GM23338 (cell line): ENCODE results near the gene ORAI1. TPM values are rescaled to one million over a fixed set of nuclear protein-coding genes. Genes with fewer than 3 reads are reported as not detected.
A peak's percentile ranks its signal among the peaks of the same experiment; 100 is the strongest.

Experiments
- ATAC-seq: fragments of 200-7000 bp; cut with Tn5 transposase; 3 replicates; pipeline ENCODE4 v1.9.1; 2020
- DNase-seq: peaks from one replicate; pipeline ENCODE4 v3.0.0-alpha.2; 2015; ENCODE audit warnings: low spot score
- H2AFZ ChIP-seq: fragments of 200-600 bp; sonication (generic); 2 replicates; pipeline ENCODE4 v1.8.0; 2016; ENCODE audit warnings: antibody characterized with exemption, mild to moderate bottlenecking, moderate library complexity
- H3F3A ChIP-seq: fragments of 200-600 bp; sonication (generic); replicated peaks from 2 replicates; pipeline ENCODE4 v1.8.0; 2017; ENCODE audit warnings: antibody characterized with exemption, mixed run types, low read depth
- H3K27ac ChIP-seq: fragments of 200-600 bp; sonication (generic); 2 replicates; pipeline ENCODE4 v1.6.1; 2016; ENCODE audit warnings: low read depth
- H3K27me3 ChIP-seq: fragments of 200-600 bp; sonication (generic); 2 replicates; pipeline ENCODE4 v1.8.0; 2016; ENCODE audit warnings: mild to moderate bottlenecking, mixed run types, moderate library complexity; ENCODE audit not compliant: insufficient read depth
- H3K36me3 ChIP-seq: fragments of 200-600 bp; sonication (generic); 2 replicates; pipeline ENCODE4 v1.8.0; 2016; ENCODE audit warnings: mild to moderate bottlenecking; ENCODE audit not compliant: insufficient read depth
- H3K4me1 ChIP-seq: fragments of 200-600 bp; sonication (generic); 2 replicates; pipeline ENCODE4 v1.8.0; 2016; ENCODE audit warnings: mild to moderate bottlenecking, moderate library complexity; ENCODE audit not compliant: insufficient read depth
- H3K4me2 ChIP-seq: fragments of 200-600 bp; sonication (generic); 2 replicates; pipeline ENCODE4 v1.7.1; 2017; ENCODE audit warnings: mixed run types
- H3K4me3 ChIP-seq: fragments of 200-600 bp; sonication (generic); 2 replicates; pipeline ENCODE4 v1.6.1; 2016; ENCODE audit warnings: mixed run types
- H3K79me2 ChIP-seq: fragments of 200-600 bp; sonication (generic); replicated peaks from 2 replicates; pipeline ENCODE4 v1.8.0; 2017; ENCODE audit warnings: mild to moderate bottlenecking; ENCODE audit not compliant: insufficient read depth
- H3K9me2 ChIP-seq: fragments of 200-600 bp; sonication (generic); 2 replicates; pipeline ENCODE4 v1.8.0; 2017; ENCODE audit not compliant: insufficient read depth
- H4K20me1 ChIP-seq: fragments of 200-600 bp; sonication (generic); replicated peaks from 2 replicates; pipeline ENCODE4 v1.8.0; 2017; ENCODE audit warnings: mild to moderate bottlenecking; ENCODE audit not compliant: insufficient read depth
- H3K27ac Mint-ChIP-seq: 2 replicates; pipeline ENCODE4 v1.8.0; 2020; ENCODE audit warnings: inconsistent platforms, mild to moderate bottlenecking, moderate library complexity, mixed read lengths
- H3K27me3 Mint-ChIP-seq: 3 replicates; pipeline ENCODE4 v1.8.0; 2022; ENCODE audit warnings: low read depth, mild to moderate bottlenecking, moderate library complexity, mixed read lengths, inconsistent platforms; ENCODE audit not compliant: insufficient read depth, poor library complexity
- H3K36me3 Mint-ChIP-seq: 3 replicates; pipeline ENCODE4 v1.8.0; 2021; ENCODE audit warnings: low read depth, mild to moderate bottlenecking, inconsistent platforms, moderate library complexity, mixed read lengths
- H3K4me1 Mint-ChIP-seq: 3 replicates; pipeline ENCODE4 v1.8.0; 2020; ENCODE audit warnings: mild to moderate bottlenecking, inconsistent platforms, mixed read lengths
- H3K4me3 Mint-ChIP-seq: 3 replicates; pipeline ENCODE4 v1.8.0; 2021; ENCODE audit warnings: moderate library complexity, mild to moderate bottlenecking, inconsistent platforms, mixed read lengths
- H3K9me3 Mint-ChIP-seq: 3 replicates; pipeline ENCODE4 v1.8.0; 2020; ENCODE audit warnings: moderate library complexity, mild to moderate bottlenecking, inconsistent platforms, mixed read lengths
- CREB1 ChIP-seq: fragments of 250-450 bp; sonication (Bioruptor Pico); IDR thresholded peaks from 2 replicates; pipeline ENCODE4 v1.5.0; 2020; ENCODE audit warnings: low read depth, mild to moderate bottlenecking, moderate library complexity
- EZH2 ChIP-seq: fragments of 200-600 bp; sonication (generic); IDR thresholded peaks from one replicate; pipeline ENCODE4 v1.8.0; 2017; ENCODE audit warnings: antibody characterized with exemption, mild to moderate bottlenecking, low read depth; ENCODE audit not compliant: unreplicated experiment
- EZH2phosphoT487 ChIP-seq: fragments of 200-600 bp; sonication (generic); IDR thresholded peaks from one replicate; pipeline ENCODE4 v1.8.1; 2018; ENCODE audit warnings: antibody characterized with exemption; ENCODE audit not compliant: unreplicated experiment
- JUNB ChIP-seq: IDR thresholded peaks from one replicate; pipeline ENCODE4 v1.6.1; 2016; ENCODE audit warnings: antibody characterized with exemption; ENCODE audit not compliant: unreplicated experiment
- NANOG ChIP-seq: IDR thresholded peaks from 2 replicates; pipeline ENCODE4 v1.6.1; 2016; ENCODE audit warnings: antibody characterized with exemption, borderline replicate concordance
- POLR2AphosphoS5 ChIP-seq: IDR thresholded peaks from 2 replicates; pipeline ENCODE4 v1.6.1; 2016; ENCODE audit warnings: antibody characterized with exemption, low read depth
- STAT1 ChIP-seq: IDR thresholded peaks from one replicate; pipeline ENCODE4 v1.6.1; 2016; ENCODE audit warnings: antibody characterized with exemption; ENCODE audit not compliant: unreplicated experiment
- ZNF114 ChIP-seq: fragments of 250-450 bp; sonication (Bioruptor Pico); IDR thresholded peaks from 2 replicates; pipeline ENCODE4 v1.5.0; 2020; ENCODE audit warnings: mild to moderate bottlenecking, moderate library complexity
- ZNF331 ChIP-seq: fragments of 250-450 bp; sonication (Bioruptor Pico); IDR thresholded peaks from 2 replicates; pipeline ENCODE4 v1.5.0; 2020; ENCODE audit warnings: low read depth, mild to moderate bottlenecking, moderate library complexity
- polyA plus RNA-seq: library from polyadenylated mRNA; unstranded; fragments of >200 nt; fragmentation: Nextera tagmentation; extraction: Ambion mirVana; gene quantifications from 2 replicates; pipeline ENCODE4 v1.2.1, GENCODE V29; 2016
- total RNA-seq: library from RNA; depleted of rRNA; stranded (reverse); fragments of >200 nt; shearing (Covaris generic); gene quantifications from 2 replicates; pipeline ENCODE4 v1.2.3, GENCODE V29; 2014
- TF ChIP-seq, protein P1 (sequence below): fragments of 250-450 bp; sonication (Bioruptor Pico); IDR thresholded peaks from 2 replicates; pipeline ENCODE4 v1.5.0; 2020; ENCODE audit warnings: mild to moderate bottlenecking, moderate library complexity
- TF ChIP-seq, protein P2 (sequence below), 2 experiments: fragments of 200-600 bp in 1 of 2; sonication (generic) in 1 of 2; conservative IDR thresholded peaks; 2 replicates each; pipeline versions ENCODE4 v1.5.1 to v1.6.1; 2016 to 2017; ENCODE audit warnings: antibody characterized with exemption in 2 of 2, low read depth in 2 of 2, mild to moderate bottlenecking in 2 of 2, moderate library complexity in 1 of 2
- TF ChIP-seq, protein P3 (sequence below): IDR thresholded peaks from 2 replicates; pipeline ENCODE4 v1.6.1; 2016; ENCODE audit warnings: antibody characterized with exemption
- TF ChIP-seq, protein P4 (sequence below): IDR thresholded peaks from one replicate; pipeline ENCODE4 v1.6.1; 2018; ENCODE audit warnings: antibody characterized with exemption; ENCODE audit not compliant: unreplicated experiment

ORAI1 gene
- total and polyA plus RNA-seq, 2 experiments from 2014 or later: 23.7 to 32.0 TPM

DNA sequence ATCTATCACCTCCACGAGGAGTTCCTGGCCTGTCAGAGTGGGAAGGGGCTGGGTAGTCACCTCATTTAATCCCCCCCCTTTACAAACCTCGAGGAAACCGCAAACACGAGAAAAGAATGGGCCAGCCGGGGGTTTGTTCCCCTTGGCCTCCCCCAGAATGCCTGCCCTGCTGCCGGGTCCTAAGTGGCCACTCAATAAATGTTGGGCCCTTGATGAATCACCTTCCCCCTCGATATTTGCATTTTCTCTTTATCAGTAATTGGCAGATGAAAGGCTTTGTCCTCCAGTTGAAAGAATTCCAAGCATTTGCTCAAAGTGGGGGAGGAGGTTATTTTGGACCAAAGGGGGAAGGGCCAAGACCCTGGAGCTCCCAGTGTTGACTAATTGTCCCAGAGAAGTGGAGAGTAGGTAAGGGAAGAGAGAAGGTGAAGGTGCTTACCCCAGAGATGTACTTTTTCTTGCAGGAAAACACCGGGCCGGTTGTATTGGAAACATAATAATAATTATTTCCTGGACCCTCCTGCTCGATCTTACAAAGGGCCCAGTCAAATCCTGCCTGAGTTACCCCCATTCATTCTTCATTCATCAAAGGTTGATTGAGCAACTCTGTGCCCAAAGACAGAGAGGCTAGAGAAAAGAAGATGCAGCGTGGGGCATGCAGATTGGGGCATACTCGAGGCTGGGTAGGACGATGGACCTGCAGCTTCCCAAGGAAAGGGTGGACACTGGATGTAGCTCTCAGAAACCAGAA lies 43.6 kb upstream of the ORAI1 start:
- Histone ChIP-seq H2AFZ (no peak overlapping the region), H3K4me2 (peak overlapping the region; percentile 97)
- H3K4me3 Mint-ChIP-seq: peak overlapping the region; percentile 90

More for the DNA sequence above, 43.6 kb upstream of the ORAI1 start:
- Mint-ChIP-seq H3K27ac (peak overlapping the region; percentile 97), H3K36me3 (peaks cover 10% of the 10 kb centered on the region), H3K4me1 (peaks cover 22% of the 10 kb centered on the region; the same call in 2 of the 3 replicates), H3K9me3 (no peaks in the 10 kb centered on the region), H3K27me3 (peaks cover 6% of the 10 kb centered on the region)
- Histone ChIP-seq H3K4me1 (peaks cover 12% of the 10 kb centered on the region), H3K4me3 (peak overlapping the region; percentile 90), H3K9me2 (no peaks in the 10 kb centered on the region), H3K36me3 (no peaks in the 10 kb centered on the region), H3F3A (peaks cover 23% of the 10 kb centered on the region), H4K20me1 (no peaks in the 10 kb centered on the region), H3K79me2 (peaks cover 78% of the 10 kb centered on the region), H3K27ac (peak overlapping the region; percentile 100), H3K27me3 (no peaks in the 10 kb centered on the region)
- ATAC-seq (peak; percentile 39), DNase-seq (peak; percentile 98)
- no peak for TF ChIP-seq EZH2phosphoT487
- TF ChIP-seq, protein P1, sequence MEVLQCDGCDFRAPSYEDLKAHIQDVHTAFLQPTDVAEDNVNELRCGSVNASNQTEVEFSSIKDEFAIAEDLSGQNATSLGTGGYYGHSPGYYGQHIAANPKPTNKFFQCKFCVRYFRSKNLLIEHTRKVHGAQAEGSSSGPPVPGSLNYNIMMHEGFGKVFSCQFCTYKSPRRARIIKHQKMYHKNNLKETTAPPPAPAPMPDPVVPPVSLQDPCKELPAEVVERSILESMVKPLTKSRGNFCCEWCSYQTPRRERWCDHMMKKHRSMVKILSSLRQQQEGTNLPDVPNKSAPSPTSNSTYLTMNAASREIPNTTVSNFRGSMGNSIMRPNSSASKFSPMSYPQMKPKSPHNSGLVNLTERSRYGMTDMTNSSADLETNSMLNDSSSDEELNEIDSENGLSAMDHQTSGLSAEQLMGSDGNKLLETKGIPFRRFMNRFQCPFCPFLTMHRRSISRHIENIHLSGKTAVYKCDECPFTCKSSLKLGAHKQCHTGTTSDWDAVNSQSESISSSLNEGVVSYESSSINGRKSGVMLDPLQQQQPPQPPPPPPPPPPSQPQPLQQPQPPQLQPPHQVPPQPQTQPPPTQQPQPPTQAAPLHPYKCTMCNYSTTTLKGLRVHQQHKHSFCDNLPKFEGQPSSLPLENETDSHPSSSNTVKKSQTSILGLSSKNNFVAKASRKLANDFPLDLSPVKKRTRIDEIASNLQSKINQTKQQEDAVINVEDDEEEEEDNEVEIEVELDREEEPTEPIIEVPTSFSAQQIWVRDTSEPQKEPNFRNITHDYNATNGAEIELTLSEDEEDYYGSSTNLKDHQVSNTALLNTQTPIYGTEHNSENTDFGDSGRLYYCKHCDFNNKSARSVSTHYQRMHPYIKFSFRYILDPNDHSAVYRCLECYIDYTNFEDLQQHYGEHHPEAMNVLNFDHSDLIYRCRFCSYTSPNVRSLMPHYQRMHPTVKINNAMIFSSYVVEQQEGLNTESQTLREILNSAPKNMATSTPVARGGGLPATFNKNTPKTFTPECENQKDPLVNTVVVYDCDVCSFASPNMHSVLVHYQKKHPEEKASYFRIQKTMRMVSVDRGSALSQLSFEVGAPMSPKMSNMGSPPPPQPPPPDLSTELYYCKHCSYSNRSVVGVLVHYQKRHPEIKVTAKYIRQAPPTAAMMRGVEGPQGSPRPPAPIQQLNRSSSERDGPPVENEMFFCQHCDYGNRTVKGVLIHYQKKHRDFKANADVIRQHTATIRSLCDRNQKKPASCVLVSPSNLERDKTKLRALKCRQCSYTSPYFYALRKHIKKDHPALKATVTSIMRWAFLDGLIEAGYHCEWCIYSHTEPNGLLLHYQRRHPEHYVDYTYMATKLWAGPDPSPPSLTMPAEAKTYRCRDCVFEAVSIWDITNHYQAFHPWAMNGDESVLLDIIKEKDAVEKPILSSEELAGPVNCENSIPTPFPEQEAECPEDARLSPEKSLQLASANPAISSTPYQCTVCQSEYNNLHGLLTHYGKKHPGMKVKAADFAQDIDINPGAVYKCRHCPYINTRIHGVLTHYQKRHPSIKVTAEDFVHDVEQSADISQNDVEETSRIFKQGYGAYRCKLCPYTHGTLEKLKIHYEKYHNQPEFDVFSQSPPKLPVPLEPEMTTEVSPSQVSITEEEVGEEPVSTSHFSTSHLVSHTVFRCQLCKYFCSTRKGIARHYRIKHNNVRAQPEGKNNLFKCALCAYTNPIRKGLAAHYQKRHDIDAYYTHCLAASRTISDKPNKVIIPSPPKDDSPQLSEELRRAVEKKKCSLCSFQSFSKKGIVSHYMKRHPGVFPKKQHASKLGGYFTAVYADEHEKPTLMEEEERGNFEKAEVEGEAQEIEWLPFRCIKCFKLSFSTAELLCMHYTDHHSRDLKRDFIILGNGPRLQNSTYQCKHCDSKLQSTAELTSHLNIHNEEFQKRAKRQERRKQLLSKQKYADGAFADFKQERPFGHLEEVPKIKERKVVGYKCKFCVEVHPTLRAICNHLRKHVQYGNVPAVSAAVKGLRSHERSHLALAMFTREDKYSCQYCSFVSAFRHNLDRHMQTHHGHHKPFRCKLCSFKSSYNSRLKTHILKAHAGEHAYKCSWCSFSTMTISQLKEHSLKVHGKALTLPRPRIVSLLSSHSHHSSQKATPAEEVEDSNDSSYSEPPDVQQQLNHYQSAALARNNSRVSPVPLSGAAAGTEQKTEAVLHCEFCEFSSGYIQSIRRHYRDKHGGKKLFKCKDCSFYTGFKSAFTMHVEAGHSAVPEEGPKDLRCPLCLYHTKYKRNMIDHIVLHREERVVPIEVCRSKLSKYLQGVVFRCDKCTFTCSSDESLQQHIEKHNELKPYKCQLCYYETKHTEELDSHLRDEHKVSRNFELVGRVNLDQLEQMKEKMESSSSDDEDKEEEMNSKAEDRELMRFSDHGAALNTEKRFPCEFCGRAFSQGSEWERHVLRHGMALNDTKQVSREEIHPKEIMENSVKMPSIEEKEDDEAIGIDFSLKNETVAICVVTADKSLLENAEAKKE (CRISPR knock-in tag): peak; percentile 89
- TF ChIP-seq ZNF114 (CRISPR knock-in tag): no peak
- no peak for TF ChIP-seq JUNB
- TF ChIP-seq EZH2: no peak
- peak; percentile 44 for TF ChIP-seq CREB1 (CRISPR knock-in tag)
- peak; percentile 75 for TF ChIP-seq POLR2AphosphoS5
- TF ChIP-seq, protein P2, sequence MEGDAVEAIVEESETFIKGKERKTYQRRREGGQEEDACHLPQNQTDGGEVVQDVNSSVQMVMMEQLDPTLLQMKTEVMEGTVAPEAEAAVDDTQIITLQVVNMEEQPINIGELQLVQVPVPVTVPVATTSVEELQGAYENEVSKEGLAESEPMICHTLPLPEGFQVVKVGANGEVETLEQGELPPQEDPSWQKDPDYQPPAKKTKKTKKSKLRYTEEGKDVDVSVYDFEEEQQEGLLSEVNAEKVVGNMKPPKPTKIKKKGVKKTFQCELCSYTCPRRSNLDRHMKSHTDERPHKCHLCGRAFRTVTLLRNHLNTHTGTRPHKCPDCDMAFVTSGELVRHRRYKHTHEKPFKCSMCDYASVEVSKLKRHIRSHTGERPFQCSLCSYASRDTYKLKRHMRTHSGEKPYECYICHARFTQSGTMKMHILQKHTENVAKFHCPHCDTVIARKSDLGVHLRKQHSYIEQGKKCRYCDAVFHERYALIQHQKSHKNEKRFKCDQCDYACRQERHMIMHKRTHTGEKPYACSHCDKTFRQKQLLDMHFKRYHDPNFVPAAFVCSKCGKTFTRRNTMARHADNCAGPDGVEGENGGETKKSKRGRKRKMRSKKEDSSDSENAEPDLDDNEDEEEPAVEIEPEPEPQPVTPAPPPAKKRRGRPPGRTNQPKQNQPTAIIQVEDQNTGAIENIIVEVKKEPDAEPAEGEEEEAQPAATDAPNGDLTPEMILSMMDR (conservative IDR thresholded peaks at IDR 0.05; ENCODE audit: low read depth in 2 of 2): no peak
- TF ChIP-seq STAT1: no peak
- peak; percentile 54 for TF ChIP-seq NANOG
- TF ChIP-seq, protein P3, sequence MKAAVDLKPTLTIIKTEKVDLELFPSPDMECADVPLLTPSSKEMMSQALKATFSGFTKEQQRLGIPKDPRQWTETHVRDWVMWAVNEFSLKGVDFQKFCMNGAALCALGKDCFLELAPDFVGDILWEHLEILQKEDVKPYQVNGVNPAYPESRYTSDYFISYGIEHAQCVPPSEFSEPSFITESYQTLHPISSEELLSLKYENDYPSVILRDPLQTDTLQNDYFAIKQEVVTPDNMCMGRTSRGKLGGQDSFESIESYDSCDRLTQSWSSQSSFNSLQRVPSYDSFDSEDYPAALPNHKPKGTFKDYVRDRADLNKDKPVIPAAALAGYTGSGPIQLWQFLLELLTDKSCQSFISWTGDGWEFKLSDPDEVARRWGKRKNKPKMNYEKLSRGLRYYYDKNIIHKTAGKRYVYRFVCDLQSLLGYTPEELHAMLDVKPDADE: peak; percentile 64
- TF ChIP-seq, protein P4, sequence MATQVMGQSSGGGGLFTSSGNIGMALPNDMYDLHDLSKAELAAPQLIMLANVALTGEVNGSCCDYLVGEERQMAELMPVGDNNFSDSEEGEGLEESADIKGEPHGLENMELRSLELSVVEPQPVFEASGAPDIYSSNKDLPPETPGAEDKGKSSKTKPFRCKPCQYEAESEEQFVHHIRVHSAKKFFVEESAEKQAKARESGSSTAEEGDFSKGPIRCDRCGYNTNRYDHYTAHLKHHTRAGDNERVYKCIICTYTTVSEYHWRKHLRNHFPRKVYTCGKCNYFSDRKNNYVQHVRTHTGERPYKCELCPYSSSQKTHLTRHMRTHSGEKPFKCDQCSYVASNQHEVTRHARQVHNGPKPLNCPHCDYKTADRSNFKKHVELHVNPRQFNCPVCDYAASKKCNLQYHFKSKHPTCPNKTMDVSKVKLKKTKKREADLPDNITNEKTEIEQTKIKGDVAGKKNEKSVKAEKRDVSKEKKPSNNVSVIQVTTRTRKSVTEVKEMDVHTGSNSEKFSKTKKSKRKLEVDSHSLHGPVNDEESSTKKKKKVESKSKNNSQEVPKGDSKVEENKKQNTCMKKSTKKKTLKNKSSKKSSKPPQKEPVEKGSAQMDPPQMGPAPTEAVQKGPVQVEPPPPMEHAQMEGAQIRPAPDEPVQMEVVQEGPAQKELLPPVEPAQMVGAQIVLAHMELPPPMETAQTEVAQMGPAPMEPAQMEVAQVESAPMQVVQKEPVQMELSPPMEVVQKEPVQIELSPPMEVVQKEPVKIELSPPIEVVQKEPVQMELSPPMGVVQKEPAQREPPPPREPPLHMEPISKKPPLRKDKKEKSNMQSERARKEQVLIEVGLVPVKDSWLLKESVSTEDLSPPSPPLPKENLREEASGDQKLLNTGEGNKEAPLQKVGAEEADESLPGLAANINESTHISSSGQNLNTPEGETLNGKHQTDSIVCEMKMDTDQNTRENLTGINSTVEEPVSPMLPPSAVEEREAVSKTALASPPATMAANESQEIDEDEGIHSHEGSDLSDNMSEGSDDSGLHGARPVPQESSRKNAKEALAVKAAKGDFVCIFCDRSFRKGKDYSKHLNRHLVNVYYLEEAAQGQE: no peak
- no peak for TF ChIP-seq ZNF331 (CRISPR knock-in tag)
